Ishikawa (cell line): ENCODE results near the gene C5orf58.

Source experiments
- CEBPB ChIP-seq: IDR thresholded peaks from 2 replicates; pipeline ENCODE4 v1.6.1; 2012
- CREB1 ChIP-seq: IDR thresholded peaks from 2 replicates; pipeline ENCODE4 v1.6.1; 2012; ENCODE audit warnings: low read depth
- EGR1 ChIP-seq: IDR thresholded peaks from 2 replicates; pipeline ENCODE4 v1.6.1; 2012
- EP300 ChIP-seq: IDR thresholded peaks from 2 replicates; pipeline ENCODE4 v1.6.1; 2012; ENCODE audit warnings: borderline replicate concordance
- MAX ChIP-seq: IDR thresholded peaks from 2 replicates; pipeline ENCODE4 v1.6.1; 2012
- NFIC ChIP-seq: IDR thresholded peaks from 2 replicates; pipeline ENCODE4 v1.6.1; 2012
- RAD21 ChIP-seq: IDR thresholded peaks from 2 replicates; pipeline ENCODE4 v1.6.1; 2012; ENCODE audit warnings: low read depth
- REST ChIP-seq: IDR thresholded peaks from 2 replicates; pipeline ENCODE4 v1.6.1; 2012; ENCODE audit warnings: low read depth, mild to moderate bottlenecking
- TAF1 ChIP-seq: IDR thresholded peaks from 2 replicates; pipeline ENCODE4 v1.6.1; 2012; ENCODE audit warnings: low read depth, mild to moderate bottlenecking
- TCF12 ChIP-seq: IDR thresholded peaks from 2 replicates; pipeline ENCODE4 v1.6.1; 2012; ENCODE audit warnings: low read depth
- TEAD4 ChIP-seq: IDR thresholded peaks from 2 replicates; pipeline ENCODE4 v1.6.1; 2012
- USF1 ChIP-seq: IDR thresholded peaks from 2 replicates; pipeline ENCODE4 v1.6.1; 2012
- YY1 ChIP-seq: IDR thresholded peaks from 2 replicates; pipeline ENCODE4 v1.6.1; 2012; ENCODE audit warnings: low read depth
- ZBTB7A ChIP-seq: IDR thresholded peaks from 2 replicates; pipeline ENCODE4 v1.6.1; 2012; ENCODE audit warnings: low read depth

- no peak for TF ChIP-seq CEBPB
- no peak for TF ChIP-seq NFIC
- no peak for TF ChIP-seq REST
- TF ChIP-seq EGR1, result no peak
- no peak for TF ChIP-seq TEAD4
- no peak for TF ChIP-seq MAX
- no peak for TF ChIP-seq YY1
- no peak for TF ChIP-seq TCF12
- TF ChIP-seq RAD21, result peak; percentile 88
- no peak for TF ChIP-seq TAF1
- TF ChIP-seq USF1, result no peak
- TF ChIP-seq EP300, result no peak
- TF ChIP-seq CREB1, result no peak
- TF ChIP-seq ZBTB7A, result no peak
These were observed 16.4 kb upstream of the C5orf58 start for GRCh38 chr5:170216257-170216864.
